Putamen (tissue), 1 donor: Measurements from ENCODE around the gene B3GALT4.

Source experiments
- DNase-seq: peaks from one replicate; pipeline ENCODE4 v3.0.0-alpha.2; 2016; ENCODE audit warnings: low spot score

The B3GALT4 gene

DNA sequence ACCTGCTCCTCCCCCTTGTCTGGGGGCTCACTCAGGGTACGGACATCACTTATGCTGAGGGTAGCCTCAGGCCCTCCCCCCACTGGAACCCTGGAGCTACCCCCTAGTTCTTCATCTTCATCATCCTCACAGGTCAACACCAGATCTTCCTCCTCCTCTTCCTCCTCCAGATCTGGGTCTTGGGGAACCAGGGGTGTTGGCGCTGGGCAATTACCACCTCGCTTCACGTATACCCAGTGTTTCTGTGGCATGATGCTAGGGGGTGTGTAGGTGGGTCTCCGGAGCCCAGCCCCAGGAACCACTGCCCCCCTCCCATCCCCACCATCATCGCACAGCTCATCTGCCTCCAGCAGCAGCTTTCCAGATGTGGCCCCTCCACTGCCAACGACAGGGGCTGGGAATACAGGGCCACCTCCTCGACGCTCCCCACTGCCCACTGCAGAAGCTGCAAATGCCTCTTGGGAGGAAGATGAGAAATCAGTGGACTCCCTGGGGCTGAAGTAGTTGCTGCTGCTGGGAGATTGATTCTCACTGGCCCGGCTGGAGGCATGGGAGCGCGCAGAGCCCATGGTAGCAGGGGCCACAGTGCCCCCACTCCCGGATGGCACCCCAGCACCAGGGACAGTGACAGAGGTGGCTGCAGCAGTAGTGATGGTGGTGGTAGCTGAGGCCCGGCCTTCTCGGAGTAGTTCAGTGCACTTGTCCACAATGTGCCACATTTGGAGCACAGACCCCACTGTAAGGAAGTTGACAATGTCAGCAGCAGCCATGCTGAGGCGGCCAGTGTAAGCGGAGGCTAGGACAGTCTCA is 39.1 kb downstream of the B3GALT4 start:
- DNase-seq, result no peak

GRCh38 chr6:33316603-33317418 is 39.9 kb downstream of the B3GALT4 start:
- DNase-seq, result no peak

DNA sequence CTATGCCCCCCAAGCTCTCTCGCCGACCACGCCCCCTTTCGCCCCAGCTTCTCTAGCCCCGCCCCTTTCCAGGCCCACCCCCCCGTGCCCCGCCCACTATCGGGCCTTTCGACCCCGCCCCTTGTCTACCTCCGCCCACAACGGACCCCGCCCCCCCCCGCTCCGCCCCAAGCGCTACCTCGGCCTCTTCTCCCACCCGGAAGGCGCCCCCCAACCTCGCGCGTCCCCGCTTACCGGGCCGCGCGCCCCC is 40.4 kb downstream of the B3GALT4 start:
- no peak for DNase-seq

DNA sequence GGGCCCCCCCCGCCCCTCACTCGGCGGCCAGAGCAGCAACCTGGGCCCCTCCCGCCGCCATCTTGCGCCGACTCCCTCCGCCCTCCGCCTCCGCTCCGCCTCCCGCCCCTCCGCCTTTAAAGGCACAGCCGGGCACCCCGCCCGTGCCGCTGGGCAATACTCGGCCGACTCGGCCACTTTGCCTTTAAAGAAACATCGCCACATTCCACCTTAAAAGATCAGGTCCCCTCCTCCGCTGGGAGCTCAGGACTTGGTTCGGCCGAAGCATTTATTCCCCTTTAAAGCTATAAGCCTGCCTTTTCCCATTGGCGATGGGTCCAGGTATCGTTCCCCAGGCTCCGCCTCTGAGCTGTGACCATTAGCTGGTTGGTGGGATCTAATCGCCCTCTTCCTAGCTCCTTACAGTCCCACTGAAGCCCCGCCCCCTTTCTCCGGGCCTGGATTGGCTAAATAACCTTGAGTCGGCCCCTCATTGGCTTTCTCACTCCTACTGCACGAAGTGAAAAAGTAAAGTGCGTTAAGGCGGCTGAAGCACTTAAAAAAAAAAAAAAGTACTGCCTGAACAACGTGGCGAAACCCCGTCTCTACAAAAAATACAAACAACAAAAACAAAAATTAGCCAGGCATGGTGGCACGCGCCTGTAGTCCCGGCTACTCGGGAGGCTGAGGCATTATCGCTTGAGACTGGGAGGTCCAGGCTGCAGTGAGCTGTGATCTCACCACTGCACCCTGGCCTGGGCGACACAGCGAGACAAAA is 40.9 kb downstream of the B3GALT4 start, which contains the start of gene ZBTB22:
ZBTB22 (minus strand) TSS at position 76 of the 757 bp plus-strand sequence. CDS start 828 bp downstream, outside the sequence.
- peak; percentile 98 for DNase-seq

DNA sequence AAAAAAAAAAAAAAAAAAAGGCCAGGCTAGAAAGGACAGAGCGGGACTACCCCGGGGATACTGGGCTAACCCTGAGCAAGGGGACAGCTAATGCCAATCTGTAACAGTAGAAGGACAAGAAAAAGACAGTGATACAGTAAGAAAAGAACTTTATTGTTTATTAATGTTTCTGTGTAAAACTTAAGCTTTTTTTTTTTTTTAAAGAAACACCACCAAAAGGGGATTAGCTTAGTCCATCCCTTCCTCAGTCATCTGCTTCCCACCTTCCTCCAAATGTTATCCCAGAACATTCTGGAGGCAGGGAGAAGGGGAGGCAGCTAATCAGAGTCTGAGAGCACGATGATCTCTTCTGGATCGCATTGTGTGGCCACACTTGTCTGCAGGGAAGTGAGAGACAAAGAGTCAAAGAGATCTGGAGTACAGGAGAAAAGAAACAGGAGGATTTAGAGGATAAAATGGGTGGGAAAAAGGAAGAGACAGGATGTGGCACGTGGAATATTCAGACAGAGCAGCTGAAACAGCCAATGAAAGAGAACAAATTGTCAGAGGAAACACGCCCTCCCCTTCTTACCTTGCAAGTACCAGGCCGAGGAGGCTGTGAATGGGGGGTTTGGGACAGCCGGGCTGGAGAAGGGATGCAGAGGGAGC is 41.6 kb downstream of the B3GALT4 start:
- DNase-seq, result no peak

- no peak for DNase-seq
Measured at GRCh38 chr6:33319939-33320314, 43.0 kb downstream of the B3GALT4 start.

GRCh38 chr6:33320315-33321181 is 43.6 kb downstream of the B3GALT4 start:
- no peak for DNase-seq

GRCh38 chr6:33321227-33321626 is 44.3 kb downstream of the B3GALT4 start:
- DNase-seq, result no peak

DNA sequence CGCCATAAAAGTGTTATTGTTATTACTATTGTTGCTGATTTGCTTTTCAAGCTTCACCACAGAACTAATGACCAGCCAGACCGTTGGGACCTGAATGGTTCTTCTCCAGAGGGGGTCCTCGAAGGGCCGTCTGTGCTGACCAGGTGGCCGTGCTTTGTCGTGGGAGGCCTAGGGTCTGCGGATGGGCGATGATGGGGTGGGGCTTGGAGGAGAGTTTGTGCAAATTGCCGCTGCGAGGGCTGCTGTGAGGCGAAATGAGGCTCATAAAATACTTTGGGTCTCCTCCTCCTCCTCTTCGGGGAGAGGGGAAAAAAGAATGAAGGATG is 46.7 kb downstream of the B3GALT4 start:
- no peak for DNase-seq

DNA sequence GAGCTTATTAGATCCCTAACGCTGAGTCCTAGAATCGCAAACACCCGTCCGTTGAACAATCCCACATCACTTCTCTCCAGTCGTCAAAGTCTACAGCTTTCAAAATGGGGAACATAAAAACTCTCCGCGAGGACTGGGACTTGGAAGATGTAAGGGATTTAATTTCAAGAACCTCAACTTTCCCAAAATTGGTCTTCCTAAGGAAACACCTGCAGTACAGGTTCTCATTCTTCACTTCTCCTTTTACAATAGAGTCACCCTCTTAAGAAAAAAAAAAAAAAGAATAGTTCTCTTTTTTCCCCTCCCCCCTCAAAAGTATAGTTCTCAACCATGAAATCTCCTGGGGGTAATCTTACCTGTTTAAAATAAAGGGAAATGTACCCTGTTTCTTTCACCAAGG is 47.2 kb downstream of the B3GALT4 start:
- DNase-seq, result no peak
